ENCODE data around the gene PRR12. TPM values are rescaled to one million over a fixed set of nuclear protein-coding genes. Genes with fewer than 3 reads are reported as not detected.
"Not testable (repeated sequence)": the region's sequence is repeated elsewhere in the genome, so short reads cannot be mapped to it uniquely, and the experiment has no call there.

The PRR12 gene
- total and polyA plus RNA-seq, 12 donors: 5.2 to 19.2 (median 16.2) TPM

DNA sequence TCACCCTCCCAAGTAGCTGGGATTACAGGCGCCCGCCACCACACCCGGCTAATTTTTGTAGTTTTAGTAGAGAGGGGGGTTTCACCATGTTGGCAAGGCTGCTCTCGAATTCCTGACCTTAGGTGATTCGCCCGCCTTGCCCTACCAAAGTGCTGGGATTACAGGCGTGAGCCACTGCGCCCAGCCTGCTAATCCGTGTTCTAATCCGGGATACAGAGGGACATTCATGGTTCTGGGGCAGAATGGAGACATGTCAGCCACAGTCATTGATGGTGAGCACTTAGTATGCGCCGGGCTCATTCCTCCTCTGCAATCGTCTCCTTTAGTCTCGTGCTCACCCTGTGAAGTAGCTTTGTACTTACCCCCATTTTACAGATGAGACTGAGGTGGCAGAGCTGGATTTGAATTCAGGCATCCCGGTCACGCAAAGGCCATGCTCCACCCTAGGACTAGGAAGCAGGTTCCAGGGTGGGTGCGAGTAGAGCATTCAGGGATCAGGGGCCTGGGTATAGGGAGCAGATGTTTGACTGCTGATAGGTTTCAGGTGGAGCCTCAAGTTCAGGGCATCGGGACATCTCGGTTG is 40.7 kb downstream of the PRR12 start:
- H3K4me3 ChIP-seq: no peak overlapping the region
- H3K27me3 ChIP-seq: no peaks in the 10 kb centered on the region
- H3K4me1 ChIP-seq: peaks cover 5 to 45% (median 28%) of the 10 kb centered on the region in 9 donors
- TF ChIP-seq, protein P1, sequence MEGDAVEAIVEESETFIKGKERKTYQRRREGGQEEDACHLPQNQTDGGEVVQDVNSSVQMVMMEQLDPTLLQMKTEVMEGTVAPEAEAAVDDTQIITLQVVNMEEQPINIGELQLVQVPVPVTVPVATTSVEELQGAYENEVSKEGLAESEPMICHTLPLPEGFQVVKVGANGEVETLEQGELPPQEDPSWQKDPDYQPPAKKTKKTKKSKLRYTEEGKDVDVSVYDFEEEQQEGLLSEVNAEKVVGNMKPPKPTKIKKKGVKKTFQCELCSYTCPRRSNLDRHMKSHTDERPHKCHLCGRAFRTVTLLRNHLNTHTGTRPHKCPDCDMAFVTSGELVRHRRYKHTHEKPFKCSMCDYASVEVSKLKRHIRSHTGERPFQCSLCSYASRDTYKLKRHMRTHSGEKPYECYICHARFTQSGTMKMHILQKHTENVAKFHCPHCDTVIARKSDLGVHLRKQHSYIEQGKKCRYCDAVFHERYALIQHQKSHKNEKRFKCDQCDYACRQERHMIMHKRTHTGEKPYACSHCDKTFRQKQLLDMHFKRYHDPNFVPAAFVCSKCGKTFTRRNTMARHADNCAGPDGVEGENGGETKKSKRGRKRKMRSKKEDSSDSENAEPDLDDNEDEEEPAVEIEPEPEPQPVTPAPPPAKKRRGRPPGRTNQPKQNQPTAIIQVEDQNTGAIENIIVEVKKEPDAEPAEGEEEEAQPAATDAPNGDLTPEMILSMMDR (IDR thresholded peaks at IDR 0.05): no peak
- H3K36me3 ChIP-seq: peaks cover 0 to 40% (median 3%) of the 10 kb centered on the region in 9 donors
- peak overlapping the region in 2 of 10 donors; percentile 14 to 49 for H3K27ac ChIP-seq
- intact Hi-C loops (cut with DNase I): no loop called here
- H3K9me3 ChIP-seq: no peaks in the 10 kb centered on the region
- 86 to 91% methylated on average over 19 of the region's 19 CpGs for WGBS, 2 donors
- DNase-seq: no peak
- no peak for ATAC-seq

DNA sequence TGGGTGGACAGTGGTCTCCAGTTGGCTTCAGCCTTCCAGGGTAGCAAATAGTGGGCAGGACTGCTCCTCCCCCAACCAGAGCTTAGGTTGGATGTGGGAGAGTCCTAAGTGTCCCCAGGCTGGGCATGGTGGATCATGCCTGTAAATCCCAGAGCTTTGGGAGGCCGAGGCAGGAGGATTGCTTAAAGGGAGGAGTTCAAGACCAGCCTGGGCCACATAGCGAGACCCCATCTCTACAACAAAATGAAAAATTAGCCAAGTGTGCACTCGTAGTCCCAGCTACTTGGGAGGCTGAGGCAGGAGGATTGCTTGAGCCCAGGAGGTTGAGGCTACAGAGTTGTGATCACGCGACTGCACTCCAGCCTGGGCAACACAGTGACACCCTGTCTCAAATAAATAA is 41.6 kb downstream of the PRR12 start:
- H3K4me3 ChIP-seq: no peak overlapping the region
- no peaks in the 10 kb centered on the region for H3K27me3 ChIP-seq
- no peak overlapping the region for H3K27ac ChIP-seq
- WGBS, 2 donors: 96 to 99% methylated on average over 5 of the region's 5 CpGs
- intact Hi-C loops (cut with DNase I): no loop called here
- DNase-seq (no peak), ATAC-seq (no peak)
- H3K36me3 ChIP-seq: peaks cover 0 to 33% (median 3%) of the 10 kb centered on the region in 9 donors
- peaks cover 5 to 54% (median 30%) of the 10 kb centered on the region in 9 donors for H3K4me1 ChIP-seq
- H3K9me3 ChIP-seq: no peaks in the 10 kb centered on the region
- TF ChIP-seq, protein P1 (IDR thresholded peaks at IDR 0.05): no peak

DNA sequence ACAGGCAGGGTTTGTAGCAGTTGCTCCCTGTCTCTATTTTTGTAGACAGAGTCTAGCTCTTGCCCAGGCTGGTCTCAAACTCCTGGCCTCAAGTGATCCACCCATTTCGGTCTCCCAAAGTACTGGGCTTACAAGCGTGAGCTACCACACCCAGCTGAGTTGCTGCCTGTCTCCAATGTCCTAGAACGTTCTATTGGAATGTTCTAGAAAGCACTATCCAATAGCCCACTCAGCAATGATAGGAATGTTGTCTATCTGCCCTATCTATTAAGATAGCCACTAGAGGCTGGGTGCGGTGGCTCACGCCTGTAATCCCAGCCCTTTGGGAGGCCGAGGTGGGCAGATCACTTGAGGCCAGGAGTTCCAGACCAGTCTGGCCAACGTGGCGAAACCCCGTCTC is 42.3 kb downstream of the PRR12 start:
- H3K9me3 ChIP-seq; H3K27me3 ChIP-seq; H3K27ac ChIP-seq; DNase-seq; ATAC-seq; intact Hi-C loops (cut with DNase I); H3K4me3 ChIP-seq: not testable (repeated sequence)
- Histone ChIP-seq H3K36me3 (peaks cover 0 to 28% (median 3%) of the 10 kb centered on the region in 9 donors), H3K4me1 (peaks cover 5 to 61% (median 33%) of the 10 kb centered on the region in 9 donors)
- WGBS, 2 donors: 69 to 72% methylated on average over 9 of the region's 9 CpGs

DNA sequence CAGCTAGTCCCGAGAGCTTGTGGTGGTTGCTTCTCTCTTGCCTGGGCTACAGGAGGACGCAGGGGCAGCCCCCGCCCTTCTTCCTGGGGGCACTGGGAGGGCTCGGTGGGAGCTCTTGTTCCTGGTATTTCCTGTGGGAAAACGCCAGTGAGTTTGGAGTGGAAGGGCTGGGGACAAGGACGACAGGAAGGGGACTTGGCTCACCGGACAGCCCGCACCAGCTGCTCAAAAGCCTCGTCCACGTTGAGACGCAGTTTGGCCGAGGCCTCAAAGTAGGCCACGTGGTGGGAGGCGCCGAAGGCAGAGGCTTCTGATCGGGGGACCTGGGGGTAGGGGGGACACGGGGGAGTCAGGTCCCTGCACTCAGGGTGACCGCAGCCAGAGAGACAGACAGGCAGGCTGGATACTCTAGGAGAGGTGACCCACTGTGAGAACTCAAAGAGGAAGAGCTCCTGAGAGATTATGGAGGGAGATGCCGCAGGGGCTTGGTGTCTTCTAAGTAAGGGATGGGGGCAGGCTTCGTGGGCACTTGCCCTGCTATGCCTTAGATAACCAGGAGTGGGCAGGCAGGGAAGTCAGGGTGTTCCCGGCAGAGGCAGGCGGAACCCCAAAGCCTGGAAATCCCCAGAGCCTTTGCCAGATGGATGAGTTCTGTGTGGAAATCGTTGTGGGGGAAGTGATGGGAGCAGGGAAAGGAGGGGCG is 44.7 kb downstream of the PRR12 start:
- intact Hi-C loops (cut with DNase I): loop anchor here in 3 of 10 donors (5.0 kb wide), 1 partner anchor 43 kb away; the partner anchor contains the start of gene PRR12 (in 3 of the 3)
- DNase-seq (no peak), ATAC-seq (no peak)
- no peaks in the 10 kb centered on the region for H3K9me3 ChIP-seq
- TF ChIP-seq, protein P1 (IDR thresholded peaks at IDR 0.05): no peak
- H3K27me3 ChIP-seq: no peaks in the 10 kb centered on the region
- H3K36me3 ChIP-seq: peaks cover 0 to 24% (median 3%) of the 10 kb centered on the region in 9 donors
- peaks cover 4 to 62% (median 43%) of the 10 kb centered on the region in 9 donors for H3K4me1 ChIP-seq
- H3K27ac ChIP-seq: peak overlapping the region in 9 of 10 donors; percentile 14 to 66 (median 55)
- WGBS, 2 donors: 41% methylated on average over 24 of the region's 24 CpGs
- H3K4me3 ChIP-seq: no peak overlapping the region

All from heart right ventricle (tissue), 16 donors.